NCI-H2196 (cell line): ENCODE measurements around the gene CTSH.
A peak's percentile ranks its signal among the peaks of the same experiment; 100 is the strongest.
"Not testable (repeated sequence)": the region's sequence is repeated elsewhere in the genome, so short reads cannot be mapped to it uniquely, and the experiment has no call there.

Source experiments
- DNase-seq: peaks from one replicate; lab custom pipeline; 2025; ENCODE audit not compliant: unreplicated experiment; lab: John Stamatoyannopoulos, UW

Gene CTSH

GRCh38 chr15:78944202-78944625 lies 632 bp downstream of the CTSH start:
- no peak for DNase-seq

GRCh38 chr15:78943692-78944091 lies 1.2 kb downstream of the CTSH start:
- no peak for DNase-seq

GRCh38 chr15:78942741-78943140 lies 2.1 kb downstream of the CTSH start:
- no peak for DNase-seq

GRCh38 chr15:78938658-78939488 lies 6.0 kb downstream of the CTSH start:
- no peak for DNase-seq

GRCh38 chr15:78937132-78937739 lies 7.6 kb downstream of the CTSH start:
- DNase-seq = no peak

- no peak for DNase-seq
Measured at GRCh38 chr15:78934655-78935023, 10.2 kb downstream of the CTSH start.

- DNase-seq = peak; percentile 9
Measured at GRCh38 chr15:78933823-78934654, 10.8 kb downstream of the CTSH start.

GRCh38 chr15:78933187-78933822 lies 11.5 kb downstream of the CTSH start:
- DNase-seq = no peak

GRCh38 chr15:78932258-78932808 lies 12.5 kb downstream of the CTSH start:
- DNase-seq = no peak

GRCh38 chr15:78931439-78932257 lies 13.2 kb downstream of the CTSH start:
- DNase-seq = peak; percentile 31

GRCh38 chr15:78930577-78931388 lies 14.1 kb downstream of the CTSH start:
- DNase-seq = peak; percentile 83

GRCh38 chr15:78929536-78930264 lies 15.1 kb downstream of the CTSH start:
- DNase-seq = no peak

- DNase-seq = no peak
Measured at GRCh38 chr15:78928616-78929093, 16.2 kb downstream of the CTSH start.

- not testable (repeated sequence) for DNase-seq
Measured at GRCh38 chr15:78928176-78928575, 16.7 kb downstream of the CTSH start.

- DNase-seq = no peak
Measured at GRCh38 chr15:78927077-78927790, 17.6 kb downstream of the CTSH start.

GRCh38 chr15:78925956-78926743 lies 18.7 kb downstream of the CTSH start:
- DNase-seq = no peak

GRCh38 chr15:78925076-78925624 lies 19.7 kb downstream of the CTSH start:
- DNase-seq = no peak
